ENCODE data around the gene PTHLH.

GRCh38 chr12:27998658-27999057, 26.1 kb upstream of the PTHLH start:
- no peak for TF ChIP-seq POLR2A (IDR thresholded peaks at IDR 0.05; ENCODE audit: low read depth, low read length)
- TF ChIP-seq TAF1 (IDR thresholded peaks at IDR 0.05; ENCODE audit: low read depth, low read length) = no peak
- TF ChIP-seq POU2F2 (IDR thresholded peaks at IDR 0.05; ENCODE audit: low read depth, low read length) = no peak
- no peak for TF ChIP-seq POLR2AphosphoS5 (IDR thresholded peaks at IDR 0.05; ENCODE audit: low read depth, low read length)
